ENCODE data around the gene FCHSD1.
A peak's percentile ranks its signal among the peaks of the same experiment; 100 is the strongest.

The FCHSD1 gene

DNA sequence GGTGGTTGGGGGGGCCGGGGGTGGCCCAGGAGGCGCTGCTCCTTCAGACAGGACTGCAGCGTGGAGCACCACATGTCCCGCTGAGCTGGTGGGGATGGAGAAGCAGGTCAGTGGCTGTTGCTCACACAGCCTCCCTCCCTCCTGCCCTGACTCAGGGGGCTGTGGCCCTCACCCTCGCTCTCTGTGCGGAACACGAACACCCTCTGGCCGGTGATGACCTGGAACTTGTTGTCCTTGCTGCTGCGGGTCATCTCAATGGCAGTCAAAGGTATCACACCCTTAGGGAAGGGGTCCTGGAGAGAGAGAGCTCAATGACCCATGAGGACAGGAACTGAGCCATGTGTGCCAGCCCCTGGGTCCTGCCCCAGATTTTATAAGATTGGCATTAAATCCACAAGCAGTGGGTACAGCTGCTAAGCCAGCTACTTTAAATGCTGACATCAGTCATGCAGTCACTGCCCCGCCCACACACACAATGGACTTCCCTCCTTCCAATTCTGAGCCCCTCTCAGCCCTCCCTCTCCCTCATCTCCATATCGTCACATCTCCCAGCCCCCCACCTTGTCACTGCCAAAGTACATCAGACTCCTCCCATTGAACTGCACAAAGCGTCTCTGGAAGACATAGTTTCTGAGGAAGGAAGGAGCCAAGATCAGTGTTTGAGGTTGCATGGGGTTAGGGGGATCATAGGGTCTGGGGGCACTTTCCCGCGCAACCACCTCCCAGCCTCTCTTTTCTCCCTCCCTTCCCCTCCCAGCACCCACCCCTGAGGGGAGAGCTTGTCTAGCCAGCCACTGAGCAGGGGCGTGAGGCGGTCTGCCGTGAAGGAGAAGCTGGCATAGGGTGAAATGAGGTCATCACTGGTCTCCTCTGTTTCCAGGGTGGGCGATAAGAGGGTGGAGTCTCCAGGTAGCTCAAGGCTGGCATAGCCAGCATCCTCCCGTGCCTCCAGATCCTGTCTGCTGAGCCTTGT, 21.9 kb upstream of the FCHSD1 start:
- no peak for DNase-seq

DNA sequence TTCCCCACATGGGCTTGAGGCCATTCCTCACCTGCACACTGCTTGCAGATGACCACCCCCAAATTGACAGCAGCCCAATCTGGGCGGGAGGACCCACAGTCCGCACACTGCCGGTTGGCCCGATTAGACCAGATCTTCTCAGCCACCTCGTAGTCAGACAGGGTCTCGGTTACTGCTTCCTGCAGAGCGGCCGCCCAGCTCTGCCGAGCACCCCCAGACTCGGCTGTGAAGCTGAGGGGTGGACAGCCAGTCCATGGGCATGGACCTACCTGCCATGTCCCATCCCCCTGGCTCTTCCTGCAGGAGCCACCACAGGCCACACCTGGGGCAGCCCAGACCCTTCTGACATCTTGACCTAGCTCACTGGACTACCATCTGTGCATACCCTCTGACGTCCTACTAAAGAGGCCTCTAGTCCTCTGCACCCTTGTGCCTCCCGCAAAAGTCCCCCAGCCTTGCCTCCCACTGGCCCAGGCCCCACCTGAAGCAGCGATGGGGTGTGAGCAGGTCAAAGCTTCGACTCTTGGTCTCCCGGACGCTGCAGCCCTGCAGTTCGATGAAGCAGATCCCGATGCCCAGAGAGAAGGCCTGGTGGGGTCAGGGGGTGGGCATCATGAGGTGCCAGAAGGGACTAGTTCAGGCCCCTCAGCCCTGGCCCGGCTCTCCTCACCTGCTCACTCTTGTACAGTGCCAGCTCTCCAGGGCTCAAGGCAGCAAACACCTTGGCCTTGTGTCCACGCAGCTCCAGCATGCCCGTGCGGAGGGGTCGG, 21.0 kb upstream of the FCHSD1 start:
- DNase-seq: no peak

DNA sequence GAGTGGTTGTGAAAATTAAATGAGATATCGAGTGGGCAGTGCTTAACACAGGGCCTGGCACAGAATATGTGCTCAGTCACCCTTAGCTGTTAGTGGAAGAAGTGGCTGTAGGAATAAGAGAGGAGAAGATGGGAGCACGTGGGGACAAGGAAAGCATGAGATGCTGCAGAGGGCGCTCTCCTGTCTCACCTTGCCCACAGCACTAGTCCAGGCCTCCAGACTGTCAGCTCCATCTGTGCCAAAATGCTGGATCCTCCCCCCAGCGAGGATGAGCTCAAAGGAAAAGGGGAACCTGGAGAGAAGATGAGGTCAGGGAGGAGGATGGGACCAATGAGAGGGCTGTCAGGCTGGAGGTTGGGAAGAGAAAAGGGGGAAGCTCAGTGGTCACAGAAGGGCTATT, 18.3 kb upstream of the FCHSD1 start:
- no peak for DNase-seq

DNA sequence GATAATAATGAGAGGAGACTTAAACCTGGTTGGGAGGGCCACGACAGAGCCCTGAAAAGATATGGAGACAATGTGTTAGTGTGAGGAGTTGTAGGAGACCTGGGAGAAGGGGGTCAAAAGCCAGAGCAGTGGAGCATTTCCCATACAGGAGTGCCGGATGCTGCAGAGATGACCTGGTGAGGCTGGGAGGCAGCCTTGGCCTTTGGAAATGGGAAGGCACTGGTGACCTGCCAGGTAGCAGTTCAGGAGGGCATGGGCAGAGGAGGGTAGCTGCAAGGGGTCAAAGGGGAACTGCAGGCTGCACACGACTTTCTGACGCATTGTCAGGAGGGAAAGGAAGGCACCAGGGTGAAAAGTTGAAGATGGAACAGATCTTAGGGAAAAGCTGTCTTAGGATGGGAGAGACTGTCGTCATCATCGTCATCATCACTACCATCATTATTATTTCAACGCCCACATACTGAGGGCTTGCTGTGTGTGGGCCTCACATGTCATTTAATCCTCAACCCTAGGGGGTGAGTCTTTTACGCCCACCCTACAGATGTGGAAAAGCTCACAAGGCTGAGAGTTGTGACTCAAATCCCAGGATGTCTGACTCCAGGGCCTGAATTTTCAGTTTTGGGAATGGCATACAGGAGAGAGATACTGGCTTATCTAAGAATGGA, 17.5 kb upstream of the FCHSD1 start:
- no peak for DNase-seq

- DNase-seq: no peak
These were observed 15.1 kb upstream of the FCHSD1 start for GRCh38 chr5:141665995-141666940.

DNA sequence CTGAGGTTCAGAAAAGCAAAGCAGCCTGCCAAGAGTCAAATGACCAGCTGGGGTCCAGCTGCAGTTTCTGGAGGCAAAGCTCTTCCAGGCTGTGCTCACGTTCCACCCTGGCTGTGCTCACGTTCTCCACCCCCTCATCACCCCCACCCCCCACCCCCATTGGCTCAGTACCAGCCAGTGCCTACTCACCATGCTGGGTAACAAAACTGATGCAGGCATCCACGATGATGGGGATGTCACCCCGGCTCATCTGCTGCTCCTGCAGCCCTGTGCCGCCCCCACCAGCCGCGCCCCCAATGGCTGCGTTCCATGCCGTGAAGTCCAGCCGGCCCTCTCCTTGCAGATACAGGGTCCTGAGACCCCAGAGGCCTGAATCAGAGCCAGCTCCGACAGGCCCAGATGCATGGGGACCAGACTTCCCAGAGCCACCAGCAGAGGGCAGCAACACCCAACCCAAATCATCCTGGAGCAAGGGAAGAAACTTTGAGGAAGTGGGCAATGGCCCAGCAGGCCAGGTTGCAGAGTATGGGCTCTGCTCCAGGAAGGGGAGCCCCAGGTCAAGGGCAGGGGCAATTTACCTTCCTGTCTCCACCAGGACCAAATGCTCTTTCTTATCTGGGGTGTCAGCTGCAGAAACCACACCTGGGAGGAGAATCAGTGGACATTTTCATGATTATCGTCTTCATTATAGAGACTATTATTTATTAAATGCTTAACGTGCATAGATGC, 13.7 kb upstream of the FCHSD1 start:
- peak; percentile 77 for DNase-seq

- no peak for DNase-seq
These were observed 12.3 kb upstream of the FCHSD1 start for GRCh38 chr5:141663506-141663905.

DNA sequence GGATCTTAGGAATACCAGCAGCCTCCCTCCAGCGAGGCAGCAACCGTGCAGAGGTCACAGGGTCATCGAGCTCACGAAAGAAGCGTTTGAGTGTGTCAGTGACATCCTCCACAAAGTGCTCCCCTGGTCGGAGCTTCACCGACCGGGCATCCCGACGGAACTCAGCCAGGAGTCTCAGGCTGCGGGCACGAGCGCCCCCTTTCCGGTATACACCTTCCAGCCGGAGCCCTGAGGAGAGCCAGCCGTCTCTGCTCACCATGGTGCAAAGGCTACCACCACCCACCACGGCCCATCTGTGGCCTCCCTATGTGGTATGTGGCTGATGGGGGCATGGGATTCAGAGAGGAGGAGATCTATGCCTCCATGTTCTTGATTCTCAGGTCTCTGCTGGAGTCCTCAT, 10.8 kb upstream of the FCHSD1 start:
- no peak for DNase-seq

GRCh38 chr5:141657937-141658545, 6.8 kb upstream of the FCHSD1 start:
- DNase-seq: peak; percentile 65

GRCh38 chr5:141657404-141657803, 6.2 kb upstream of the FCHSD1 start:
- DNase-seq: no peak

DNA sequence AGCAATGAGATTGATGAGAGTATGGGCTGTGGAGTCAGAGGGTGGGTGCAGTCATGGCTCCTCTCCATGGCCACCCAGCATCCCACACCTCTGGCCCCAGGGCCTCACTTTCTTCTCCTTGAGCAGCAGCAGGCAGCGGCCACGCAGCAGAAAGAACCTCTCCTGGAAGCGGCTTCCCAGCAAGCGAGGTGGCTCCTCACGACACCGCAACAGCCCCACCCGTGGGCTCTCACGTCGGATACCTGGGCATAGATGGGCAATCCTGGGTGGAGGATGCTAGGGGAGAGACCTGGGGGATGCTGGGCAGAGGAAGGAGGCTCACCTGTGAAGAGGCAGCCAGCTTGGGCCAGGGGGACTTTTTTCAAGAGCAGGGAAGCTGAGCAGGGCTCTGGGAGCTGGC, 5.2 kb upstream of the FCHSD1 start:
- DNase-seq: no peak

DNA sequence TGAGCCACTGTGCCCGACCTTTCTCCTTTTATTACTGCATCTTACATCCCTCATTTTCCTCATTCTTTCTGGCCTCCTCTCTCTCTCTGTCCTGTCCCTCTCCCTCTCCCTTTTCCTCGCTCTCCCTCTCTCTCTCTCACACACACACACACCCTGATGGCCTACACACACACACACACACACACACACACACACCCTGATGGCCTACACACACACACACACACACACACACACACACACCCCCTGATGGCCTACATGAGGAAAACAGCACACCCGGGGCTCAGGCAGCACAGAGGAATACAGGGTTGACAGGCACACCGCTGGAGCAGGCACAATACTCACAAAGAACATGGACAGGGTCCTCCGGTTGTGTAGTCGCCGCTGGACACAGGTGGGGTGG, 3.8 kb upstream of the FCHSD1 start:
- no peak for DNase-seq

- DNase-seq: no peak
These were observed 3.1 kb upstream of the FCHSD1 start for GRCh38 chr5:141654298-141654697.

- DNase-seq: no peak
These were observed 499 bp upstream of the FCHSD1 start for GRCh38 chr5:141651728-141652105.

GRCh38 chr5:141649972-141650371, 1.2 kb downstream of the FCHSD1 start:
- DNase-seq: no peak

GRCh38 chr5:141649056-141649688, 2.0 kb downstream of the FCHSD1 start:
- no peak for DNase-seq

DNA sequence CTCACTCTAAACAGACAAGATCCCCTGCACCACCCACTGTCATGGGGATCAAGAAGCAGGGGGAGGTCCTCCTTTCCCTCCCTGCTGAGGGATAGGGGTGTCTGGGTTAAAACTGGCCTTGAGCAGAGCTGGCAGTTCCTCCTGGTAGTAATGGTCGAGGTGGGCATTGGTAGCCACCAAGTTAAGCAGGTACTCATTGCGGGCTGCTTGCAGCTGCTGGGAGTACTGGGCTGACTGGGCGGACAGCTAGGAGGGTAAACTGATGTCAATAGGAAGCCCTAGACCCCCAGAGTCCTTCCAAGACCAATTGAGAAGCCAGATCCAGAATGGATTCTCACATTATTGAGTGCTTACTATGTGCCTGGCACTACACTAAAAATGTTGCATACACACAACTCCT, 3.4 kb downstream of the FCHSD1 start:
- DNase-seq: no peak

- no peak for DNase-seq
These were observed 4.0 kb downstream of the FCHSD1 start for GRCh38 chr5:141647242-141647641.

DNA sequence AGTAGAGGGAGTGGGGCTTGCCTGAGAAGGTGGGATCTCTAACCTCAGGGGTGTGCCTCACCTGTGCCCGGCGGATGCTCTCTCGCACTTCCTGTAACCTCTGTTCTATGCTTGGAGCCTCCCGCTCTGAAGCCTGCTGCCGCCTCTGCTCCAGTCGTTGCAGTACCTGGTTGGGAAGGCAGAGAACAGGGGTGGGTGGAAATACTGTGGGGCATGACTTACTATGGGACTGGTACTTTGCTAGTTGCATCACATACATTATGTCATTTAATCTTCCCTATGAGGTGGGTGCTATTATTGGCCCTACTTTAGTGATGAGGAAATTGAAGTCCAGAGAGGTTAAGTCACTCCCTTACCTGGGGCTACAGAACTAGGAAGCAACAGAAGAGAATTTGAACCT, 5.2 kb downstream of the FCHSD1 start:
- no peak for DNase-seq

DNA sequence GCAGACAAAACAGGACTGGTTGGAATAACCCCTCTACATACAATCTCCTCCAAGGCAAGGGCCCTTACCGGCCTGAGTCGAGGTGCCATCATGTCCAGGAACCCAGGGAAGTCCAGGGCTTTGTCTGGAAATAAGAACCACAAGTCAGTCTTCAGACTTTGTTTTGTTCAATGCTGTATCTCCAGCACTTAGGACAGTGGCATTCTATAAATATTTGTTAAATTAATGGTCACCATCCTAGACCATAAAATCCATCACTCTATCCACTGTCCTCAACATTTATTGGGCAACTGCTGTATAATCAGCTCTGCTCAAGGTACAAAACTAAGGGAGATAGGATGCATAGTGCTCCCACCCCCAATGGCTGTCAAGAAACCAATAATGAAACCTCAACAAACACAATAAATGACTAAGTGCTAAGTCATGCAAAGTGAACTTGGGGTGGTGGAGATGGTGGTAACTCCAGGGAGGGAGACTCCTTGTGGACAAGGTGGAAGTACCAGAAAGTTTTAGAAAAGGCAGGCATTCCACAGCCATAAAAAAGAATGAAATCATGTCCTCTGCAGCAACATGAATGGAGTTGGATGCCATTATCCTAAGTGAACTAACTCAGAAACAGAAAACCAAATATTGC, 9.5 kb downstream of the FCHSD1 start:
- peak; percentile 55 for DNase-seq
